GM23338 (cell line): Measurements from ENCODE around the gene MUCL3.

Experiments used
- CREB1 ChIP-seq: fragments of 250-450 bp; sonication (Bioruptor Pico); IDR thresholded peaks from 2 replicates; pipeline ENCODE4 v1.5.0; 2020; ENCODE audit warnings: low read depth, mild to moderate bottlenecking, moderate library complexity
- CTCF ChIP-seq, 2 experiments: fragments of 200-600 bp in 1 of 2; sonication (generic) in 1 of 2; conservative IDR thresholded peaks; 2 replicates each; pipeline versions ENCODE4 v1.5.1 to v1.6.1; 2016 to 2017; ENCODE audit warnings: antibody characterized with exemption in 2 of 2, low read depth in 2 of 2, mild to moderate bottlenecking in 2 of 2, moderate library complexity in 1 of 2
- EZH2 ChIP-seq: fragments of 200-600 bp; sonication (generic); IDR thresholded peaks from one replicate; pipeline ENCODE4 v1.8.0; 2017; ENCODE audit warnings: antibody characterized with exemption, mild to moderate bottlenecking, low read depth; ENCODE audit not compliant: unreplicated experiment
- EZH2phosphoT487 ChIP-seq: fragments of 200-600 bp; sonication (generic); IDR thresholded peaks from one replicate; pipeline ENCODE4 v1.8.1; 2018; ENCODE audit warnings: antibody characterized with exemption; ENCODE audit not compliant: unreplicated experiment
- JUNB ChIP-seq: IDR thresholded peaks from one replicate; pipeline ENCODE4 v1.6.1; 2016; ENCODE audit warnings: antibody characterized with exemption; ENCODE audit not compliant: unreplicated experiment
- NANOG ChIP-seq: IDR thresholded peaks from 2 replicates; pipeline ENCODE4 v1.6.1; 2016; ENCODE audit warnings: antibody characterized with exemption, borderline replicate concordance
- POLR2AphosphoS5 ChIP-seq: IDR thresholded peaks from 2 replicates; pipeline ENCODE4 v1.6.1; 2016; ENCODE audit warnings: antibody characterized with exemption, low read depth
- STAT1 ChIP-seq: IDR thresholded peaks from one replicate; pipeline ENCODE4 v1.6.1; 2016; ENCODE audit warnings: antibody characterized with exemption; ENCODE audit not compliant: unreplicated experiment
- ZNF114 ChIP-seq: fragments of 250-450 bp; sonication (Bioruptor Pico); IDR thresholded peaks from 2 replicates; pipeline ENCODE4 v1.5.0; 2020; ENCODE audit warnings: mild to moderate bottlenecking, moderate library complexity
- ZNF331 ChIP-seq: fragments of 250-450 bp; sonication (Bioruptor Pico); IDR thresholded peaks from 2 replicates; pipeline ENCODE4 v1.5.0; 2020; ENCODE audit warnings: low read depth, mild to moderate bottlenecking, moderate library complexity
- ZNF462 ChIP-seq: fragments of 250-450 bp; sonication (Bioruptor Pico); IDR thresholded peaks from 2 replicates; pipeline ENCODE4 v1.5.0; 2020; ENCODE audit warnings: mild to moderate bottlenecking, moderate library complexity
- TF ChIP-seq, protein P1 (sequence below): IDR thresholded peaks from one replicate; pipeline ENCODE4 v1.6.1; 2018; ENCODE audit warnings: antibody characterized with exemption; ENCODE audit not compliant: unreplicated experiment
- TF ChIP-seq, protein P2 (sequence below): IDR thresholded peaks from 2 replicates; pipeline ENCODE4 v1.6.1; 2016; ENCODE audit warnings: antibody characterized with exemption

DNA sequence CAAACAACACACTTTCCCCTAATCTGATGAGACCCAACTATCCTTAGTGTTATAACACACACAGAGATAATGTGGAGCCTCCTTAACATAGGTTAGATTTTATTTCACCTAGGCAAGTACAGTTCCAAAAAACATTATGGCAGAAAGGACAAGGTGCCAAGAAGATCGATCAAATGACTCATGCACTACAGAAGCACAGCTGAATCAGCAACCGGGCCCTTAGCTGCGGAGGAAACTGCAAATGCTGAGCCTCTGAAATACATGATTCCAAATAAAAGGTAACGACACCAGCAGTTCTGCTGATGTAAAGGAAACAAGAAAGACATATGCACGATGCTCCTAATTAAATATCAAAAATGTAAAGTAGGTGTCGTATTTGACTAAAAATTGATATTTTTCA is 22.9 kb downstream of the MUCL3 start:
- TF ChIP-seq POLR2AphosphoS5, result no peak
- no peak for TF ChIP-seq CTCF (conservative IDR thresholded peaks at IDR 0.05; ENCODE audit: low read depth in 2 of 2)
- no peak for TF ChIP-seq EZH2phosphoT487
- no peak for TF ChIP-seq EZH2
- TF ChIP-seq, protein P1, sequence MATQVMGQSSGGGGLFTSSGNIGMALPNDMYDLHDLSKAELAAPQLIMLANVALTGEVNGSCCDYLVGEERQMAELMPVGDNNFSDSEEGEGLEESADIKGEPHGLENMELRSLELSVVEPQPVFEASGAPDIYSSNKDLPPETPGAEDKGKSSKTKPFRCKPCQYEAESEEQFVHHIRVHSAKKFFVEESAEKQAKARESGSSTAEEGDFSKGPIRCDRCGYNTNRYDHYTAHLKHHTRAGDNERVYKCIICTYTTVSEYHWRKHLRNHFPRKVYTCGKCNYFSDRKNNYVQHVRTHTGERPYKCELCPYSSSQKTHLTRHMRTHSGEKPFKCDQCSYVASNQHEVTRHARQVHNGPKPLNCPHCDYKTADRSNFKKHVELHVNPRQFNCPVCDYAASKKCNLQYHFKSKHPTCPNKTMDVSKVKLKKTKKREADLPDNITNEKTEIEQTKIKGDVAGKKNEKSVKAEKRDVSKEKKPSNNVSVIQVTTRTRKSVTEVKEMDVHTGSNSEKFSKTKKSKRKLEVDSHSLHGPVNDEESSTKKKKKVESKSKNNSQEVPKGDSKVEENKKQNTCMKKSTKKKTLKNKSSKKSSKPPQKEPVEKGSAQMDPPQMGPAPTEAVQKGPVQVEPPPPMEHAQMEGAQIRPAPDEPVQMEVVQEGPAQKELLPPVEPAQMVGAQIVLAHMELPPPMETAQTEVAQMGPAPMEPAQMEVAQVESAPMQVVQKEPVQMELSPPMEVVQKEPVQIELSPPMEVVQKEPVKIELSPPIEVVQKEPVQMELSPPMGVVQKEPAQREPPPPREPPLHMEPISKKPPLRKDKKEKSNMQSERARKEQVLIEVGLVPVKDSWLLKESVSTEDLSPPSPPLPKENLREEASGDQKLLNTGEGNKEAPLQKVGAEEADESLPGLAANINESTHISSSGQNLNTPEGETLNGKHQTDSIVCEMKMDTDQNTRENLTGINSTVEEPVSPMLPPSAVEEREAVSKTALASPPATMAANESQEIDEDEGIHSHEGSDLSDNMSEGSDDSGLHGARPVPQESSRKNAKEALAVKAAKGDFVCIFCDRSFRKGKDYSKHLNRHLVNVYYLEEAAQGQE, result no peak
- no peak for TF ChIP-seq JUNB
- TF ChIP-seq CREB1 (CRISPR knock-in tag), result no peak
- TF ChIP-seq NANOG, result no peak
- TF ChIP-seq ZNF114 (CRISPR knock-in tag), result no peak
- no peak for TF ChIP-seq STAT1
- TF ChIP-seq, protein P2, sequence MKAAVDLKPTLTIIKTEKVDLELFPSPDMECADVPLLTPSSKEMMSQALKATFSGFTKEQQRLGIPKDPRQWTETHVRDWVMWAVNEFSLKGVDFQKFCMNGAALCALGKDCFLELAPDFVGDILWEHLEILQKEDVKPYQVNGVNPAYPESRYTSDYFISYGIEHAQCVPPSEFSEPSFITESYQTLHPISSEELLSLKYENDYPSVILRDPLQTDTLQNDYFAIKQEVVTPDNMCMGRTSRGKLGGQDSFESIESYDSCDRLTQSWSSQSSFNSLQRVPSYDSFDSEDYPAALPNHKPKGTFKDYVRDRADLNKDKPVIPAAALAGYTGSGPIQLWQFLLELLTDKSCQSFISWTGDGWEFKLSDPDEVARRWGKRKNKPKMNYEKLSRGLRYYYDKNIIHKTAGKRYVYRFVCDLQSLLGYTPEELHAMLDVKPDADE, result no peak
- TF ChIP-seq ZNF331 (CRISPR knock-in tag), result no peak
- no peak for TF ChIP-seq ZNF462 (CRISPR knock-in tag)
